ENCODE data around the gene LRP2.
A peak's percentile ranks its signal among the peaks of the same experiment; 100 is the strongest.

The LRP2 gene

DNA sequence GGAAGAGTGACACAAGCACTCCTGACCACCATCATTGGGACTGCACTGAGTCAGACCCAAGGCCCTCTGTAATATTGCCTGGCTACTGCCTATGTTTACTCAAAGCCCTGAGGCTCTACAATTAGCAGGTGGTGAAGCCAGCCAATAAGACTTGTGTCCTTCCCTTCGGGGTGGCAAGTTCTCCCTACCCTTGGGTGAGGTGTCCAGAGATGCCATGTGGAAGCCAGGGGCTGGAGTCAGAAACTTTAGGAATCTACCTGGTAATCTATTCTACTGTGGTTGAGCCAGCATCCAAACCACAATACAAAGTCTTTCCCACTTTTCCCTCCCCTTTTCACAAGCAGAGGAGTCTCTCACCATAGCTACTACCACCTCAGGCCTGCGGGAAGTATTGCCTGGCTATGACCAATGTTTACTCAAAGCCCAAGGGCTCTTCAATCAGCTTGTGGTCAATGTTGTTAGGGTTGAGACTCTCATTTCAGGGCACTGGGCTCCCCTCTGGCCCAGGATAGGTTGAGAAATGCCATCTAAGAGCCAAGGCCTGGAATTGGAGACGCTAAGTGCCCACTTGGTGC is 275.4 kb downstream of the LRP2 start:
- TF ChIP-seq, protein P1, sequence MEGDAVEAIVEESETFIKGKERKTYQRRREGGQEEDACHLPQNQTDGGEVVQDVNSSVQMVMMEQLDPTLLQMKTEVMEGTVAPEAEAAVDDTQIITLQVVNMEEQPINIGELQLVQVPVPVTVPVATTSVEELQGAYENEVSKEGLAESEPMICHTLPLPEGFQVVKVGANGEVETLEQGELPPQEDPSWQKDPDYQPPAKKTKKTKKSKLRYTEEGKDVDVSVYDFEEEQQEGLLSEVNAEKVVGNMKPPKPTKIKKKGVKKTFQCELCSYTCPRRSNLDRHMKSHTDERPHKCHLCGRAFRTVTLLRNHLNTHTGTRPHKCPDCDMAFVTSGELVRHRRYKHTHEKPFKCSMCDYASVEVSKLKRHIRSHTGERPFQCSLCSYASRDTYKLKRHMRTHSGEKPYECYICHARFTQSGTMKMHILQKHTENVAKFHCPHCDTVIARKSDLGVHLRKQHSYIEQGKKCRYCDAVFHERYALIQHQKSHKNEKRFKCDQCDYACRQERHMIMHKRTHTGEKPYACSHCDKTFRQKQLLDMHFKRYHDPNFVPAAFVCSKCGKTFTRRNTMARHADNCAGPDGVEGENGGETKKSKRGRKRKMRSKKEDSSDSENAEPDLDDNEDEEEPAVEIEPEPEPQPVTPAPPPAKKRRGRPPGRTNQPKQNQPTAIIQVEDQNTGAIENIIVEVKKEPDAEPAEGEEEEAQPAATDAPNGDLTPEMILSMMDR (IDR thresholded peaks at IDR 0.05; ENCODE audit: insufficient read depth, low read length, poor library complexity, severe bottlenecking), result no peak
- Histone ChIP-seq H3K4me3 (replicated peaks; ENCODE audit: low read depth, low read length) (no peak overlapping the region), H3K27me3 (replicated peaks; ENCODE audit: control insufficient read depth, insufficient read depth, low read length) (no peaks in the 10 kb centered on the region), H3K36me3 (ENCODE audit: control insufficient read depth, insufficient read depth, low read length) (no peaks in the 10 kb centered on the region)
- DNase-seq (ENCODE audit: extremely low read depth, insufficient read length), result no peak

DNA sequence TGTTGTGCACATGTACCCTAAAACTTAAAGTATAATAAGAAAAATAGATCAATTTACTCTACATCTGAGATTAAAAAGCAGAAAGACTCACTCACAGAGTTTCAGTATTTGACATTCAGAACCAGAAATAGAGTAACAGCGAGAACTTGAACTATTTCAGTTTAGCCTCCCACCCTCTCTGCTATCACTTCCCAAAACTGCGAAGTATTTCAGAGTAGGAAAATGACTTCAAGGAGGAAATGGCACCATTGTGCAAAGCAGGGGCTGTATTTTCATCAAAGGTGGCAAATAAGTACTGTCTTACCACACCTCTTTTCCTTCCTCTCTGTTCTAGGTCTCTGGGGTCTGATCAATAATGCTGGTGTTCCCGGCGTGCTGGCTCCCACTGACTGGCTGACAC is 279.3 kb downstream of the LRP2 start:
- TF ChIP-seq, protein P1 (IDR thresholded peaks at IDR 0.05; ENCODE audit: insufficient read depth, low read length, poor library complexity, severe bottlenecking), result no peak
- H3K4me3 ChIP-seq (replicated peaks; ENCODE audit: low read depth, low read length), result peak overlapping the region; percentile 41
- no peaks in the 10 kb centered on the region for H3K27me3 ChIP-seq (replicated peaks; ENCODE audit: control insufficient read depth, insufficient read depth, low read length)
- DNase-seq (ENCODE audit: extremely low read depth, insufficient read length), result no peak
- no peaks in the 10 kb centered on the region for H3K36me3 ChIP-seq (ENCODE audit: control insufficient read depth, insufficient read depth, low read length)

DNA sequence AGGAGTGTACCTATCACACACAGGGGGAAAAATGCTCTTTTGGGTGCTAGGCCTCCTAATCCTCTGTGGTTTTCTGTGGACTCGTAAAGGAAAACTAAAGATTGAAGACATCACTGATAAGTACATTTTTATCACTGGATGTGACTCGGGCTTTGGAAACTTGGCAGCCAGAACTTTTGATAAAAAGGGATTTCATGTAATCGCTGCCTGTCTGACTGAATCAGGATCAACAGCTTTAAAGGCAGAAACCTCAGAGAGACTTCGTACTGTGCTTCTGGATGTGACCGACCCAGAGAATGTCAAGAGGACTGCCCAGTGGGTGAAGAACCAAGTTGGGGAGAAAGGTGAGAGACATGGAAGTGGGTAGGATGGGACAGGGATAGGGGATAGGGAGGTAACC is 280.8 kb downstream of the LRP2 start:
- no peak for DNase-seq (ENCODE audit: extremely low read depth, insufficient read length)
- Histone ChIP-seq H3K27me3 (replicated peaks; ENCODE audit: control insufficient read depth, insufficient read depth, low read length) (no peaks in the 10 kb centered on the region), H3K4me3 (replicated peaks; ENCODE audit: low read depth, low read length) (no peak overlapping the region), H3K36me3 (ENCODE audit: control insufficient read depth, insufficient read depth, low read length) (no peaks in the 10 kb centered on the region)
- TF ChIP-seq, protein P1 (IDR thresholded peaks at IDR 0.05; ENCODE audit: insufficient read depth, low read length, poor library complexity, severe bottlenecking), result no peak

DNA sequence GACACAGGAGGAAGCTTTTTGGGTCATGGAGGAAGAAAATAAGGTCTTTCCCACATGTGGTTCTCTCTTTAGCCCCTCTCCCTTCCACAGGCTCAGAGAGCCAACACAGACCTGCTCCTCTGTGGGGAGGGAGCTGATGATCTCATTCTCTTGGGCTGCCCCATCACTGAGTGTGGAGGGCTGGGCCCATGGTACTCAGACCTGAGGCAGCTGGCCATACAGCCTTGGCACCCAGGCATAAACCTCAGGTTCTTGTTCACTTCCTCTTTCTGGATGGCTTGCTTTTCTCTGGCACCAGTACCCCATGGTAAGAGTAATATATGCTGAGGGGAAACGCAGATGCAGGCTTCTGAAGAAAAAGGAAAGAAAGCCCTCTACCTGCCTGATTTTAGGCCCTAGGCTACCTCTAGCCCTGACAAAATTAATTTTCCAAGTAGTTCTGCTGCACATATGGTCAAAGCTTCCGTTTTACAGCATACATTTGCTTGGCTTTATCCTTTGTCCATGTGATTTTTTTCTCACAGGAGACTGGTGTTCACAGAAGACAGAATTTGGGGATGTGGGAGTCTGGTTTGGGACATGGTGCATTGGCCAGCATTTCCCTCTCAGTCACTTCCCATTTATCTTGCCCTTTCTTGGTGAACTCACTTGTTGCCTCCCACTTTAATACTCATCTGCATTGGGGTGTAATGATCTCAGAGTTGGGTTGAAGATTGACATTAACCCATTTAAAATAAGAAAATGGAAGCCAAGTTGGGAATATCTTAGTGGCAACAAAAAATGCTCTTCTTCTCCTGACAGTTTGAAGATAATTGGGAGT is 281.9 kb downstream of the LRP2 start:
- no peaks in the 10 kb centered on the region for H3K27me3 ChIP-seq (replicated peaks; ENCODE audit: control insufficient read depth, insufficient read depth, low read length)
- TF ChIP-seq, protein P1 (IDR thresholded peaks at IDR 0.05; ENCODE audit: insufficient read depth, low read length, poor library complexity, severe bottlenecking), result no peak
- no peak for DNase-seq (ENCODE audit: extremely low read depth, insufficient read length)
- no peaks in the 10 kb centered on the region for H3K36me3 ChIP-seq (ENCODE audit: control insufficient read depth, insufficient read depth, low read length)
- no peak overlapping the region for H3K4me3 ChIP-seq (replicated peaks; ENCODE audit: low read depth, low read length)

DNA sequence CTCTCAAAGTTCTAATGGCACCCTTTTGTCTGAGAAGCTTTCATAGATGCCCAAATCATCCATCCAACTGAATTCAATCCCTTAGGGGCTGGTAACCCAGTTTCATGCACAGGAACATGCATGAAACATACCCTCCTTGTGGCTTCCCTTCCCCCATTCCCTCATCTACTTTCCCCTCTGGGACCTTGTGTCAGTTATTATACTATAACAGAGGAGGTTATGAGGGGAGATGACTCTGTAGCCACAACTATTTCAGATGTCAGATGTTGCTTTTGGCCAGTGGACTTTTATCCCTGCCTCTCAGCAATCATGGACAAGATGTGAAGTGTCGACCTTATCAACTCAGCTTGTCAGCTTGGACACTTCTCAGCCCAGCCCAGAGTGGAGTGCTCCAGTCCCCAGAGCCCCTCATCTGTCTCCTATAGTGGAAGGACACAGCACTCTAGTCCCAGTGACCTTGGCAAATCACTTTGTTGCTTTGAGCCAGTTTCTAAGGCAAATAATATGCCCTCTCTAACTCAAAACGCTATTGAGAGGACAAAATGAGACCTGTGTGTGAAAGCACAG is 284.6 kb downstream of the LRP2 start:
- H3K4me3 ChIP-seq (replicated peaks; ENCODE audit: low read depth, low read length), result no peak overlapping the region
- TF ChIP-seq, protein P1 (IDR thresholded peaks at IDR 0.05; ENCODE audit: insufficient read depth, low read length, poor library complexity, severe bottlenecking), result no peak
- H3K36me3 ChIP-seq (ENCODE audit: control insufficient read depth, insufficient read depth, low read length), result no peaks in the 10 kb centered on the region
- no peak for DNase-seq (ENCODE audit: extremely low read depth, insufficient read length)
- H3K27me3 ChIP-seq (replicated peaks; ENCODE audit: control insufficient read depth, insufficient read depth, low read length), result no peaks in the 10 kb centered on the region

Data from GM06990 (cell line).